ENCODE results near the gene PCDHA6.
"Not testable (repeated sequence)": the region's sequence is repeated elsewhere in the genome, so short reads cannot be mapped to it uniquely, and the experiment has no call there.

PCDHA6 gene

DNA sequence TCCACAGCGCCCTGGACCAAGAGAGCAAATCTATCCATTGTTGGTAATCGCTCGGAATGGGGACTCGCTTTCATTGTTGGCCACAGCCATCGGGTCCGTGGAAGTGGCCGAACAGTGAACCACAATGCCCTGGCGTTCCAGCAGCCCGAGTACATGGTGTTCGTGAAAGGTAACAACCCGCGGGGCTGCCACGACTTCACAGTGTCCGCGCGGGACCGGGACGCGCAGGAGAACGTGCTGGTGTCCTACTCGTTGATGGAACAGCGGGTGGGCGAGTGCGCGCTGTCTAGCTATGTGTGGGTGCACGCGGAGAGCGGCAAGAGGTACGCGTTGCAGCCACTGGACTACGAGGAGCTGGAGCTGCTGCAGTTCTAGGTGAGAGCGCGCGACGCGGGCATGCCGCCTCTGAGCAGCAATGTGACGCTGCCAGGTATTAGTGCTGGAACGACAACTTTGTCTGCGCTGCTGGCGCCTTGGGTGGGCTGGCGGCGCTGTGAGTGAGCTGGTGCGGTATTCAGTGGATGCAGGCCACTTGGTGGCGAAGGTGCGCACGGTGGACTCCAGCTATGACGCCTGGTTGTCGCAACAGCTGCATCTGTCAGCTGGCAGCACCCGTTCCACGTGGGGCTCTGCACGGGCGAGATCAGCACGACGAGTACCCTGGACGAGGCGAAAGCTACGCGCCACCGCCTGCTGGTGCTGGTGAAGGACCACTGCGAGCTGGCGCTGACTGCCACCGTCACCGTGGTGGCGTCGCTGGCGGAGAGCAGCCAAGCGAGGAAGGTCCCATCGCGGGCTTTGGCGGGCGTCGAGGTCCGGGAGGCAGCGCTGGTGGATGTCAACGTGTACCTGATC, 34.9 kb downstream of the PCDHA6 start:
- no peak for DNase-seq
- Mint-ChIP-seq H3K4me3 (no peak overlapping the region), H3K27me3 (peaks cover 9 to 10% of the 10 kb centered on the region in 2 donors), H3K36me3 (ENCODE audit: insufficient read depth) (no peaks in the 10 kb centered on the region), H3K4me1 (ENCODE audit: low read depth in 2 of 2) (no peaks in the 10 kb centered on the region), H3K27ac (no peak overlapping the region), H3K9me3 (no peaks in the 10 kb centered on the region)
- no peak for ATAC-seq (replicated peaks)

GRCh38 chr5:140868721-140869554, 41.2 kb downstream of the PCDHA6 start, which contains the start of gene PCDHA11:
TSS of gene PCDHA11 (plus strand) at chr5:140868957. CDS start at chr5:140869104, 147 bp downstream.
- Mint-ChIP-seq H3K27me3 (peaks cover 2 to 9% of the 10 kb centered on the region in 2 donors), H3K4me3 (no peak within 1 kb of the TSS), H3K36me3 (ENCODE audit: insufficient read depth) (no peaks in the 10 kb centered on the region), H3K9me3 (peaks cover 0 to 2% of the 10 kb centered on the region in 2 donors), H3K4me1 (ENCODE audit: low read depth in 2 of 2) (no peaks in the 10 kb centered on the region), H3K27ac (no peak within 1 kb of the TSS)
- ATAC-seq (replicated peaks) (no peak), DNase-seq (no peak)

- ATAC-seq (replicated peaks) (no peak), DNase-seq (no peak)
- Mint-ChIP-seq H3K9me3 (peaks cover 0 to 2% of the 10 kb centered on the region in 2 donors), H3K36me3 (ENCODE audit: insufficient read depth) (no peaks in the 10 kb centered on the region), H3K4me1 (ENCODE audit: low read depth in 2 of 2) (no peaks in the 10 kb centered on the region), H3K27me3 (peaks cover 6 to 8% of the 10 kb centered on the region in 2 donors), H3K4me3 (no peak overlapping the region), H3K27ac (no peak overlapping the region)
These were observed 41.8 kb downstream of the PCDHA6 start for GRCh38 chr5:140869555-140869886.

- Mint-ChIP-seq H3K27ac (no peak overlapping the region), H3K9me3 (peaks cover 0 to 2% of the 10 kb centered on the region in 2 donors)
- ATAC-seq (replicated peaks) = no peak
These were observed 42.8 kb downstream of the PCDHA6 start for GRCh38 chr5:140870221-140871201.

DNA sequence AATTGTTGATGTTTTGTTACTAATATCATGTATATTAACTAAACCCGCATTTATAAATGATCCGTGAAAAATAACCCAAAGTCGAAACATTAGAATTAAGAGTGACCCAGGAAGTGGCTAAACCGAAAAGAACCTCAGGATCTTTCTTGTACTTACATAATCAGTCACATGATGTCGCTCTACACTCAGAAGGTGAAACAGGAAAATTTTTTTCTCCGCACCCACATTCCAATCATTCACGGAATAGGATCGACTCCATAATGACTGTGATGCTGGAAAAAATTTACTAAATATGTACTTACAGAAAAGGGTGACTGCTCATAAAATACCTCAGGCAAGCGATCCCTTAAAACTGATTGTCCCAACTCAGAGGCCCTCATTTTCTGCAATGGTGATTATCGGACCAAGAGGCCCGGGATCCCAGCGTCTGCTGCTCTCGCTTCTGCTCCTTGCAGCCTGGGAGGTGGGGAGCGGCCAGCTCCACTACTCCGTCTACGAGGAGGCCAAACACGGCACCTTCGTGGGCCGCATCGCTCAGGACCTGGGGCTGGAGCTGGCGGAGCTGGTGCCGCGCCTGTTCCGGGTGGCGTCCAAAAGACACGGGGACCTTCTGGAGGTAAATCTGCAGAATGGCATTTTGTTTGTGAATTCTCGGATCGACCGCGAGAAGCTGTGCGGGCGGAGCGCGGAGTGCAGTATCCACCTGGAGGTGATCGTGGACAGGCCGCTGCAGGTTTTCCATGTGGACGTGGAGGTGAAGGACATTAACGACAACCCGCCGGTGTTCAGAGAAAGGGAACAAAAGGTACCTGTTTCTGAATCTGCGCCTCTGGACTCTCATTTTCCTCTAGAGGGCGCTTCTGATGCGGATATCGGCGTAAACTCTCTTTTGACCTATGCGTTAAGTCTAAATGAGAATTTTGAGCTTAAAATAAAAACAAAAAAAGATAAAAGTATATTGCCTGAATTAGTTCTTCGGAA, 47.6 kb downstream of the PCDHA6 start, which contains the start of gene PCDHA12:
TSS of gene PCDHA12 (plus strand) at position 224 of the 981 bp plus-strand sequence. CDS start at position 389, 165 bp downstream.
- H3K4me3 Mint-ChIP-seq = no peak within 1 kb of the TSS
- ATAC-seq (replicated peaks) (no peak), DNase-seq (no peak)
- H3K27ac Mint-ChIP-seq = no peak within 1 kb of the TSS
- peaks cover 9 to 11% of the 10 kb centered on the region in 2 donors for H3K27me3 Mint-ChIP-seq
- H3K36me3 Mint-ChIP-seq (ENCODE audit: insufficient read depth) = no peaks in the 10 kb centered on the region
- no peaks in the 10 kb centered on the region for H3K9me3 Mint-ChIP-seq
- no peaks in the 10 kb centered on the region for H3K4me1 Mint-ChIP-seq (ENCODE audit: low read depth in 2 of 2)

More at GRCh38 chr5:140870221-140871201, 42.8 kb downstream of the PCDHA6 start:
- H3K27me3 Mint-ChIP-seq = peaks cover 4 to 9% of the 10 kb centered on the region in 2 donors
- no peaks in the 10 kb centered on the region for H3K4me1 Mint-ChIP-seq (ENCODE audit: low read depth in 2 of 2)
- no peak for DNase-seq
- no peak overlapping the region for H3K4me3 Mint-ChIP-seq
- H3K36me3 Mint-ChIP-seq (ENCODE audit: insufficient read depth) = no peaks in the 10 kb centered on the region

DNA sequence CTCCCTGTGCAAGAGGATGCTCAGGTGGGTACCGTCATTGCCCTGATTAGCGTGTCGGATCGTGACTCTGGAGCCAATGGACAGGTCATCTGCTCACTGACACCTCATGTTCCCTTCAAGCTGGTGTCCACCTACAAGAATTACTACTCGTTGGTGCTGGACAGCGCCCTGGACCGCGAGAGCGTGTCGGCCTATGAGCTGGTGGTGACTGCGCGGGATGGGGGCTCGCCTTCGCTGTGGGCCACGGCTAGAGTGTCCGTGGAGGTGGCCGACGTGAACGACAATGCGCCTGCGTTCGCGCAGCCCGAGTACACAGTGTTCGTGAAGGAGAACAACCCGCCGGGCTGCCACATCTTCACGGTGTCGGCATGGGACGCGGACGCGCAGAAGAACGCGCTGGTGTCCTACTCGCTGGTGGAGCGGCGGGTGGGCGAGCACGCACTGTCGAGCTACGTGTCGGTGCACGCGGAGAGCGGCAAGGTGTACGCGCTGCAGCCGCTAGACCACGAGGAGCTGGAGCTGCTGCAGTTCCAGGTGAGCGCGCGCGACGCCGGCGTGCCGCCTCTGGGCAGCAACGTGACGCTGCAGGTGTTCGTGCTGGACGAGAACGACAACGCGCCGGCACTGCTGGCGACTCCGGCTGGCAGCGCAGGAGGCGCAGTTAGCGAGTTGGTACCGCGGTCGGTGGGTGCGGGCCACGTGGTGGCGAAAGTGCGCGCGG, 48.9 kb downstream of the PCDHA6 start:
- H3K27ac Mint-ChIP-seq; H3K9me3 Mint-ChIP-seq; DNase-seq; ATAC-seq (replicated peaks); H3K4me3 Mint-ChIP-seq; H3K36me3 Mint-ChIP-seq (ENCODE audit: insufficient read depth); H3K4me1 Mint-ChIP-seq (ENCODE audit: low read depth in 2 of 2): not testable (repeated sequence)
- H3K27me3 Mint-ChIP-seq = peaks cover 16 to 20% of the 10 kb centered on the region in 2 donors

DNA sequence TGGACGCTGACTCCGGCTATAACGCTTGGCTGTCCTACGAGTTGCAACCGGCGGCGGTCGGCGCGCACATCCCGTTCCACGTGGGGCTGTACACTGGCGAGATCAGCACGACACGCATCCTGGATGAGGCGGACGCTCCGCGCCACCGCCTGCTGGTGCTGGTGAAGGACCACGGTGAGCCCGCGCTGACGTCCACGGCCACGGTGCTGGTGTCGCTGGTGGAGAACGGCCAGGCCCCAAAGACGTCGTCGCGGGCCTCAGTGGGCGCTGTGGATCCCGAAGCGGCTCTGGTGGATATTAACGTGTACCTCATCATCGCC, 49.5 kb downstream of the PCDHA6 start:
- Mint-ChIP-seq H3K27me3 (peaks cover 19 to 20% of the 10 kb centered on the region in 2 donors), H3K9me3 (no peaks in the 10 kb centered on the region), H3K27ac (no peak overlapping the region), H3K4me3 (no peak overlapping the region), H3K36me3 (ENCODE audit: insufficient read depth) (no peaks in the 10 kb centered on the region), H3K4me1 (ENCODE audit: low read depth in 2 of 2) (no peaks in the 10 kb centered on the region)
- ATAC-seq (replicated peaks) (no peak), DNase-seq (no peak)

All from effector memory CD8-positive, alpha-beta T cell (primary cell).